ENCODE data around the gene DMGDH.

Gene DMGDH

GRCh38 chr5:79069488-79070349, at the start of gene DMGDH, which contains the start of gene BHMT2:
Gene DMGDH, minus strand, starts transcription at chr5:79069674. Its CDS starts 54 bp downstream, at chr5:79069620.
Gene BHMT2, plus strand, starts transcription at chr5:79069767. Its CDS starts 16 bp downstream, at chr5:79069783.
- Histone ChIP-seq H3K9ac (ENCODE audit: low read length) (no peak within 1 kb of the TSS), H3K4me3 (ENCODE audit: low read length) (no peak within 1 kb of the TSS), H3K27ac (ENCODE audit: low read length) (no peak within 1 kb of the TSS)

DNA sequence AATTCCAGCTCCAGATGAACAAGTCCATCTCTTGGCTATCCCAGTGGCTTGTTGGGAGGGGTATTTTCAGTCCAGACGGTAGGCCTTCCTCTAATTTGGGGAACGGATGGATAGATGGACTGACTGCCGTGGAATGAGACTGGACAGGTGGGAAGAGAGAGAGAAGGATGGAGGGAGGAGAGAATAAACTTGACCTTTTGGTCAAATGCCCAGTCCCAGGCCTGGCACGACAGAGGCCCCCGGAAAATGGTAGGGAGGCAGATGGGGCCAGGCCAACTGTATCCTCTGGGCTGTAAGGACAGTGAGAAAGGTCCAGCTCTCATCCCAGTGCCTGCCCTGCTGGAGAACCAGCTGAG, 43.2 kb upstream of the DMGDH start:
- H3K36me3 ChIP-seq (ENCODE audit: control insufficient read depth, low read depth, low read length) = no peaks in the 10 kb centered on the region
- no peak overlapping the region for H3K9ac ChIP-seq (ENCODE audit: low read length)
- no peaks in the 10 kb centered on the region for H3K9me3 ChIP-seq (ENCODE audit: control insufficient read depth, low read depth, low read length)
- H3K4me1 ChIP-seq (ENCODE audit: control insufficient read depth, low read depth, low read length) = no peaks in the 10 kb centered on the region
- no peak overlapping the region for H3K27ac ChIP-seq (ENCODE audit: low read length)
- peaks cover 42% of the 10 kb centered on the region for H3K27me3 ChIP-seq (ENCODE audit: control insufficient read depth, insufficient read depth, low read length)
- H3K4me3 ChIP-seq (ENCODE audit: low read length) = peak overlapping the region; percentile 62

More at GRCh38 chr5:79069488-79070349, at the start of gene DMGDH, which contains the start of gene BHMT2:
- no peaks in the 10 kb centered on the region for H3K27me3 ChIP-seq (ENCODE audit: control insufficient read depth, insufficient read depth, low read length)
- H3K4me1 ChIP-seq (ENCODE audit: control insufficient read depth, low read depth, low read length) = no peaks in the 10 kb centered on the region
- H3K36me3 ChIP-seq (ENCODE audit: control insufficient read depth, low read depth, low read length) = no peaks in the 10 kb centered on the region
- no peaks in the 10 kb centered on the region for H3K9me3 ChIP-seq (ENCODE audit: control insufficient read depth, low read depth, low read length)

GRCh38 chr5:79111960-79112702, 42.7 kb upstream of the DMGDH start:
- H3K9ac ChIP-seq (ENCODE audit: low read length) = peak overlapping the region; percentile 2
- peak overlapping the region; percentile 62 for H3K4me3 ChIP-seq (ENCODE audit: low read length)

DNA sequence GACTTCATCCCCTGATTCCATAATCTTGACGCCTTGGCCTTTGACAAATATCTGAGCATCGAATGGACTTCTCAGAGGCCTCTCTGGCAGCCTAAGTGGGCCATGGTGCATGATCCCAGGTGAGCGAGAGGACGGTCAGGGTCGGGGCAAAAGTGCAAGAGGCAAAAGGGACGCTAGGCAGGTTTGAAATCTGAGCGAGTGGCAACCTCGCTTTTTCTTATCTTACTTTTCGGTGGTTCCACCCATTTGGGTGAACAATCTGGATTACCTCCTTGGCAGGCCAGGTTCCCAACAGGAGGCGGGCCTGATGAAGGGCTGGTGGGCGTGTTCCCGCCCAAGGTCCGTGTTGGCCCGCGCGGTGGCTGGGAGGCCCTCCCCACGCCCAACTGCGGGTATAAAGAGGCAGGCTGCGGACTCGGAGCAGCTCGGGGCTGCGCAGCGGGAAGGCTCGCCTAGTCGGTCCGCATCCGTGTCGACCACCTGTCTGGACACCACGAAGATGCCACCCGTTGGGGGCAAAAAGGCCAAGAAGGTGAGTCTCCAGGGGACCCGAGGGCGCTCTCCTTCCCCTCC, 42.0 kb upstream of the DMGDH start, which contains the start of gene BHMT:
Gene BHMT, plus strand, starts transcription at position 423 of the 573 bp plus-strand sequence. Its CDS starts 77 bp downstream, at position 500.
- no peak within 1 kb of the TSS for H3K27ac ChIP-seq (ENCODE audit: low read length)
- no peaks in the 10 kb centered on the region for H3K4me1 ChIP-seq (ENCODE audit: control insufficient read depth, low read depth, low read length)
- H3K36me3 ChIP-seq (ENCODE audit: control insufficient read depth, low read depth, low read length) = no peaks in the 10 kb centered on the region
- peak within 1 kb of the TSS; percentile 62 for H3K4me3 ChIP-seq (ENCODE audit: low read length)
- H3K9ac ChIP-seq (ENCODE audit: low read length) = peak within 1 kb of the TSS; percentile 2
- H3K27me3 ChIP-seq (ENCODE audit: control insufficient read depth, insufficient read depth, low read length) = peaks cover 42% of the 10 kb centered on the region
- H3K9me3 ChIP-seq (ENCODE audit: control insufficient read depth, low read depth, low read length) = no peaks in the 10 kb centered on the region

More at GRCh38 chr5:79111960-79112702, 42.7 kb upstream of the DMGDH start:
- H3K9me3 ChIP-seq (ENCODE audit: control insufficient read depth, low read depth, low read length) = no peaks in the 10 kb centered on the region
- H3K27ac ChIP-seq (ENCODE audit: low read length) = no peak overlapping the region
- H3K36me3 ChIP-seq (ENCODE audit: control insufficient read depth, low read depth, low read length) = no peaks in the 10 kb centered on the region
- H3K4me1 ChIP-seq (ENCODE audit: control insufficient read depth, low read depth, low read length) = no peaks in the 10 kb centered on the region
- H3K27me3 ChIP-seq (ENCODE audit: control insufficient read depth, insufficient read depth, low read length) = peaks cover 42% of the 10 kb centered on the region

GRCh38 chr5:79109527-79110492, 40.3 kb upstream of the DMGDH start:
- H3K9me3 ChIP-seq (ENCODE audit: control insufficient read depth, low read depth, low read length) = no peaks in the 10 kb centered on the region
- H3K36me3 ChIP-seq (ENCODE audit: control insufficient read depth, low read depth, low read length) = no peaks in the 10 kb centered on the region
- no peak overlapping the region for H3K9ac ChIP-seq (ENCODE audit: low read length)
- H3K27me3 ChIP-seq (ENCODE audit: control insufficient read depth, insufficient read depth, low read length) = peaks cover 42% of the 10 kb centered on the region
- H3K4me3 ChIP-seq (ENCODE audit: low read length) = no peak overlapping the region
- no peak overlapping the region for H3K27ac ChIP-seq (ENCODE audit: low read length)
- no peaks in the 10 kb centered on the region for H3K4me1 ChIP-seq (ENCODE audit: control insufficient read depth, low read depth, low read length)

- H3K27ac ChIP-seq (ENCODE audit: low read length) = no peak overlapping the region
- no peak overlapping the region for H3K4me3 ChIP-seq (ENCODE audit: low read length)
- H3K36me3 ChIP-seq (ENCODE audit: control insufficient read depth, low read depth, low read length) = no peaks in the 10 kb centered on the region
- H3K4me1 ChIP-seq (ENCODE audit: control insufficient read depth, low read depth, low read length) = no peaks in the 10 kb centered on the region
- H3K9me3 ChIP-seq (ENCODE audit: control insufficient read depth, low read depth, low read length) = no peaks in the 10 kb centered on the region
- H3K27me3 ChIP-seq (ENCODE audit: control insufficient read depth, insufficient read depth, low read length) = peaks cover 37% of the 10 kb centered on the region
- H3K9ac ChIP-seq (ENCODE audit: low read length) = no peak overlapping the region
These were observed 39.3 kb upstream of the DMGDH start for GRCh38 chr5:79108792-79109191.

- Histone ChIP-seq H3K9me3 (ENCODE audit: control insufficient read depth, low read depth, low read length) (no peaks in the 10 kb centered on the region), H3K9ac (ENCODE audit: low read length) (no peak overlapping the region), H3K4me3 (ENCODE audit: low read length) (no peak overlapping the region), H3K4me1 (ENCODE audit: control insufficient read depth, low read depth, low read length) (no peaks in the 10 kb centered on the region), H3K36me3 (ENCODE audit: control insufficient read depth, low read depth, low read length) (no peaks in the 10 kb centered on the region), H3K27ac (ENCODE audit: low read length) (no peak overlapping the region), H3K27me3 (ENCODE audit: control insufficient read depth, insufficient read depth, low read length) (peaks cover 31% of the 10 kb centered on the region)
These were observed 38.6 kb upstream of the DMGDH start for GRCh38 chr5:79108086-79108485.

- H3K9me3 ChIP-seq (ENCODE audit: control insufficient read depth, low read depth, low read length) = no peaks in the 10 kb centered on the region
- no peaks in the 10 kb centered on the region for H3K36me3 ChIP-seq (ENCODE audit: control insufficient read depth, low read depth, low read length)
- H3K27ac ChIP-seq (ENCODE audit: low read length) = no peak overlapping the region
- no peak overlapping the region for H3K9ac ChIP-seq (ENCODE audit: low read length)
- H3K4me1 ChIP-seq (ENCODE audit: control insufficient read depth, low read depth, low read length) = no peaks in the 10 kb centered on the region
- peaks cover 22% of the 10 kb centered on the region for H3K27me3 ChIP-seq (ENCODE audit: control insufficient read depth, insufficient read depth, low read length)
- H3K4me3 ChIP-seq (ENCODE audit: low read length) = no peak overlapping the region
These were observed 37.7 kb upstream of the DMGDH start for GRCh38 chr5:79107020-79107796.

DNA sequence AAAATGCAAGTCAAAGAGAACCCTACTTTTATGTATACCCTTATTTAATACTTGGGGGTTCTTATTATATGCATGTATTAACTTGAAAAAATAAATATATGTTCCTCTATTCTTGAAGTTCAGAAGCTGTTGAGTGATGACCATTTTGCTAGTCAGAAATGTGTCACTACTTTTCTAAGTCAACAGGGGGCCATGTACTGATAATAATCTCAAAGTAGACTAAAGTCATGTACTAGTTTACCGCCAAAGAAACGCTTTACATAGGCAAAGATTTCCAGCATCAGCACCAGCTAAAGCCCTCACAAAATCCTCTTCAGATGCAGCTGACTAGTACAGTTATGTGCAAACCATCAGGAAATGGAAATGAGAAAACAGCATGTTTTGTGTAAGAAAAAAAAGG, 36.4 kb upstream of the DMGDH start:
- no peak overlapping the region for H3K9ac ChIP-seq (ENCODE audit: low read length)

DNA sequence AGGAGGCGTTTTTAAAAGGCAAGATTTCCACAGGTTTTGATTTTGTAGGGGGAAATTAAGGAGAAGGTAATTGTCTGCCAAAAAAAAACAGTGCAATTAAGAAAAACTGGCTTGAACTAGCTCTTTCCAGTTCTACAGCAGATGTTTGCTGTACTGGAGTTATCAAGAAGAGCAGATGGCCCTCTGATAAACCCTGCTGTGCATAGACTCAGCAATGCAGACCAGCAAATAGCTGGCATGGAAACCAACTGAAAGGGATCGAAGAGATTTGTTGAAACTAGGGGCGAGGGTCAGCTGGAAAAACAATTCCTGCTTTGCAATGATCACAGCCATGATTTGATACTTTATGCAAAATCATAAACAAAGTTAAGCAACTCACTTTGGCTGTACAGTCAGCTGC, 24.3 kb upstream of the DMGDH start:
- H3K27ac ChIP-seq (ENCODE audit: low read length) = no peak overlapping the region
- no peak overlapping the region for H3K9ac ChIP-seq (ENCODE audit: low read length)
- no peaks in the 10 kb centered on the region for H3K9me3 ChIP-seq (ENCODE audit: control insufficient read depth, low read depth, low read length)

More for the DNA sequence above, 36.4 kb upstream of the DMGDH start:
- H3K36me3 ChIP-seq (ENCODE audit: control insufficient read depth, low read depth, low read length) = no peaks in the 10 kb centered on the region
- peaks cover 9% of the 10 kb centered on the region for H3K27me3 ChIP-seq (ENCODE audit: control insufficient read depth, insufficient read depth, low read length)
- no peaks in the 10 kb centered on the region for H3K4me1 ChIP-seq (ENCODE audit: control insufficient read depth, low read depth, low read length)
- no peaks in the 10 kb centered on the region for H3K9me3 ChIP-seq (ENCODE audit: control insufficient read depth, low read depth, low read length)
- H3K4me3 ChIP-seq (ENCODE audit: low read length) = no peak overlapping the region
- H3K27ac ChIP-seq (ENCODE audit: low read length) = no peak overlapping the region

More for the DNA sequence above, 24.3 kb upstream of the DMGDH start:
- H3K4me1 ChIP-seq (ENCODE audit: control insufficient read depth, low read depth, low read length) = no peaks in the 10 kb centered on the region
- no peaks in the 10 kb centered on the region for H3K36me3 ChIP-seq (ENCODE audit: control insufficient read depth, low read depth, low read length)
- no peak overlapping the region for H3K4me3 ChIP-seq (ENCODE audit: low read length)
- no peaks in the 10 kb centered on the region for H3K27me3 ChIP-seq (ENCODE audit: control insufficient read depth, insufficient read depth, low read length)
